Neural cell (in vitro differentiated cells): ENCODE results near the gene RCAN3. TPM values are rescaled to one million over a fixed set of nuclear protein-coding genes. Genes with fewer than 3 reads are reported as not detected.

Experiments
- H2AFZ ChIP-seq: fragments of 200-600, 300-800 bp; sonication (generic), shearing (Covaris generic); 2 replicates; pipeline ENCODE4 v1.6.0; 2014; ENCODE audit warnings: low read depth, mild to moderate bottlenecking, antibody characterized with exemption, low read length, moderate library complexity
- H3F3A ChIP-seq: fragments of 200-600 bp; shearing (Covaris generic); 2 replicates; pipeline ENCODE4 v1.6.1; 2016; ENCODE audit warnings: mild to moderate bottlenecking, moderate library complexity, mixed read lengths, antibody characterized with exemption, low read length; ENCODE audit not compliant: insufficient read depth, poor library complexity, severe bottlenecking
- H3K27ac ChIP-seq: fragments of 200-600, 300-800 bp; sonication (generic), shearing (Covaris generic); 2 replicates; pipeline ENCODE4 v1.5.1; 2014; ENCODE audit warnings: mild to moderate bottlenecking, low read length, moderate library complexity
- H3K27me3 ChIP-seq: fragments of 300-800, 200-600 bp; sonication (generic), shearing (Covaris generic); 2 replicates; pipeline ENCODE4 v1.6.0; 2014; ENCODE audit warnings: mild to moderate bottlenecking, low read depth, low read length, moderate library complexity; ENCODE audit not compliant: insufficient read depth
- H3K36me3 ChIP-seq: fragments of 300-800, 200-600 bp; sonication (generic), shearing (Covaris generic); 2 replicates; pipeline ENCODE4 v1.5.1; 2014; ENCODE audit warnings: mild to moderate bottlenecking, antibody characterized with exemption, low read length, moderate library complexity; ENCODE audit not compliant: insufficient read depth
- H3K4me2 ChIP-seq: fragments of 300-800, 200-600 bp; sonication (generic), shearing (Covaris generic); 2 replicates; pipeline ENCODE4 v1.6.0; 2014; ENCODE audit warnings: mild to moderate bottlenecking, low read length
- H3K4me3 ChIP-seq: fragments of 300-800, 200-600 bp; sonication (generic), shearing (Covaris generic); 2 replicates; pipeline ENCODE4 v1.5.1; 2014; ENCODE audit warnings: mild to moderate bottlenecking, low read length, moderate library complexity
- H3K79me2 ChIP-seq: fragments of 200-600 bp; shearing (Covaris generic); replicated peaks from 2 replicates; pipeline ENCODE4 v1.6.0; 2014; ENCODE audit warnings: mild to moderate bottlenecking, low read length, moderate library complexity; ENCODE audit not compliant: insufficient read depth
- H3K9ac ChIP-seq: fragments of 300-800, 200-600 bp; sonication (generic), shearing (Covaris generic); 2 replicates; pipeline ENCODE4 v1.6.1; 2016; ENCODE audit warnings: mild to moderate bottlenecking, low read length, mixed read lengths
- H3K9me2 ChIP-seq: fragments of 200-600 bp; shearing (Covaris generic); 2 replicates; pipeline ENCODE4 v1.6.1; 2016; ENCODE audit warnings: mild to moderate bottlenecking, low read length, mixed read lengths; ENCODE audit not compliant: insufficient read depth
- H3K9me3 ChIP-seq: fragments of 200-600, 300-800 bp; sonication (generic), shearing (Covaris generic); 2 replicates; pipeline ENCODE4 v1.6.1; 2016; ENCODE audit warnings: mild to moderate bottlenecking, mixed run types, low read length, moderate library complexity, mixed read lengths
- H4K20me1 ChIP-seq: fragments of 200-600 bp; shearing (Covaris generic); 2 replicates; pipeline ENCODE4 v1.6.1; 2016; ENCODE audit warnings: mild to moderate bottlenecking, mixed run types; ENCODE audit not compliant: insufficient read depth
- CTCF ChIP-seq: fragments of 450-650 bp; IDR thresholded peaks from 2 replicates; pipeline ENCODE4 v1.5.1; 2014; ENCODE audit warnings: antibody characterized with exemption, mild to moderate bottlenecking, moderate library complexity; ENCODE audit not compliant: poor library complexity, severe bottlenecking
- EP300 ChIP-seq: fragments of 450-650 bp; conservative IDR thresholded peaks from 2 replicates; pipeline ENCODE4 v1.6.1; 2014; ENCODE audit warnings: antibody characterized with exemption, mild to moderate bottlenecking, moderate library complexity; ENCODE audit not compliant: poor library complexity, severe bottlenecking
- EZH2 ChIP-seq: fragments of 200-600, 300-800 bp; shearing (Covaris generic), sonication (generic); IDR thresholded peaks from 2 replicates; pipeline ENCODE4 v1.6.1; 2014; ENCODE audit warnings: antibody characterized with exemption, low read length, borderline replicate concordance, mild to moderate bottlenecking; ENCODE audit not compliant: insufficient read depth, poor library complexity, severe bottlenecking
- POLR2AphosphoS5 ChIP-seq: IDR thresholded peaks from 2 replicates; pipeline ENCODE4 v1.6.1; 2012
- REST ChIP-seq: IDR thresholded peaks from 2 replicates; pipeline ENCODE4 v1.6.1; 2012; ENCODE audit warnings: borderline replicate concordance
- SMC3 ChIP-seq: fragments of 450-650 bp; conservative IDR thresholded peaks from 2 replicates; pipeline ENCODE4 v1.6.1; 2014; ENCODE audit warnings: antibody characterized with exemption, mild to moderate bottlenecking, moderate library complexity; ENCODE audit not compliant: poor library complexity
- TAF1 ChIP-seq: IDR thresholded peaks from 2 replicates; pipeline ENCODE4 v1.6.1; 2012; ENCODE audit warnings: low read depth
- polyA plus RNA-seq: library from polyadenylated mRNA; depleted of rRNA; stranded (reverse); fragments of >200 nt; gene quantifications from 2 replicates; pipeline ENCODE4 v1.2.3, GENCODE V29; 2014

Gene RCAN3
- polyA plus RNA-seq, 1 donor from 2014 or later = 31.4 TPM

- TF ChIP-seq TAF1 (no peak), SMC3 (no peak), POLR2AphosphoS5 (no peak), CTCF (no peak), EP300 (no peak), EZH2 (no peak), REST (no peak)
- Histone ChIP-seq H3K9me3 (no peaks in the 10 kb centered on the region), H3K27ac (no peak overlapping the region), H4K20me1 (no peaks in the 10 kb centered on the region), H3K4me3 (no peak overlapping the region), H3K36me3 (no peaks in the 10 kb centered on the region), H3K79me2 (no peaks in the 10 kb centered on the region), H3F3A (no peaks in the 10 kb centered on the region), H2AFZ (no peak overlapping the region), H3K9me2 (no peaks in the 10 kb centered on the region), H3K4me2 (no peak overlapping the region), H3K9ac (no peak overlapping the region), H3K27me3 (no peaks in the 10 kb centered on the region)
Measured at GRCh38 chr1:24544239-24544638, 41.6 kb downstream of the RCAN3 start.

GRCh38 chr1:24545662-24546061 lies 43.0 kb downstream of the RCAN3 start:
- no peaks in the 10 kb centered on the region for H3K9me3 ChIP-seq
- H3K36me3 ChIP-seq = no peaks in the 10 kb centered on the region
- H3K9ac ChIP-seq = no peak overlapping the region
- no peak overlapping the region for H2AFZ ChIP-seq
- TF ChIP-seq TAF1 (no peak), CTCF (no peak), SMC3 (no peak), POLR2AphosphoS5 (no peak)
- H4K20me1 ChIP-seq = no peaks in the 10 kb centered on the region
- no peak overlapping the region for H3K27ac ChIP-seq
- no peaks in the 10 kb centered on the region for H3F3A ChIP-seq
- no peaks in the 10 kb centered on the region for H3K79me2 ChIP-seq
- no peaks in the 10 kb centered on the region for H3K9me2 ChIP-seq
- no peaks in the 10 kb centered on the region for H3K27me3 ChIP-seq
- no peak overlapping the region for H3K4me3 ChIP-seq
- peak overlapping the region; percentile 3 for H3K4me2 ChIP-seq
